GM10248 (cell line): Measurements from ENCODE around the gene MS4A6E.

Source experiments
- CTCF ChIA-PET: fragments of 300-600 bp; sonication (Branson Sonifier 250); formaldehyde crosslinking; extraction: SDS; loops from one replicate; lab custom pipeline; 2021; ENCODE audit warnings: antibody characterized with exemption; lab: Yijun Ruan, JAX
- POLR2A ChIA-PET: fragments of 350-650 bp; sonication (Branson Sonifier 250); formaldehyde crosslinking; extraction: SDS; loops from one replicate; lab custom pipeline; 2020; ENCODE audit warnings: antibody characterized with exemption; lab: Yijun Ruan, JAX
- DNase-seq: peaks from one replicate; pipeline ENCODE4 v3.0.0; 2012; ENCODE audit errors: extremely low spot score
- TF ChIP-seq, protein P1 (sequence below): IDR thresholded peaks from 2 replicates; pipeline ENCODE4 v1.5.1; 2012; ENCODE audit warnings: mild to moderate bottlenecking, low read depth; ENCODE audit errors: extremely low read depth, missing control alignments, control extremely low read depth

MS4A6E gene

GRCh38 chr11:60332846-60333245 lies 5.8 kb downstream of the MS4A6E start:
- ChIA-PET CTCF (interaction anchor here (1.1 to 5.6 kb wide), 20 partner anchors 11 to 300 kb away, joined by 3 to 48 read pairs (median 6); no protein-coding TSS in a partner anchor), POLR2A (no interaction called here)
- DNase-seq = no peak
- TF ChIP-seq, protein P1, sequence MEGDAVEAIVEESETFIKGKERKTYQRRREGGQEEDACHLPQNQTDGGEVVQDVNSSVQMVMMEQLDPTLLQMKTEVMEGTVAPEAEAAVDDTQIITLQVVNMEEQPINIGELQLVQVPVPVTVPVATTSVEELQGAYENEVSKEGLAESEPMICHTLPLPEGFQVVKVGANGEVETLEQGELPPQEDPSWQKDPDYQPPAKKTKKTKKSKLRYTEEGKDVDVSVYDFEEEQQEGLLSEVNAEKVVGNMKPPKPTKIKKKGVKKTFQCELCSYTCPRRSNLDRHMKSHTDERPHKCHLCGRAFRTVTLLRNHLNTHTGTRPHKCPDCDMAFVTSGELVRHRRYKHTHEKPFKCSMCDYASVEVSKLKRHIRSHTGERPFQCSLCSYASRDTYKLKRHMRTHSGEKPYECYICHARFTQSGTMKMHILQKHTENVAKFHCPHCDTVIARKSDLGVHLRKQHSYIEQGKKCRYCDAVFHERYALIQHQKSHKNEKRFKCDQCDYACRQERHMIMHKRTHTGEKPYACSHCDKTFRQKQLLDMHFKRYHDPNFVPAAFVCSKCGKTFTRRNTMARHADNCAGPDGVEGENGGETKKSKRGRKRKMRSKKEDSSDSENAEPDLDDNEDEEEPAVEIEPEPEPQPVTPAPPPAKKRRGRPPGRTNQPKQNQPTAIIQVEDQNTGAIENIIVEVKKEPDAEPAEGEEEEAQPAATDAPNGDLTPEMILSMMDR = no peak

DNA sequence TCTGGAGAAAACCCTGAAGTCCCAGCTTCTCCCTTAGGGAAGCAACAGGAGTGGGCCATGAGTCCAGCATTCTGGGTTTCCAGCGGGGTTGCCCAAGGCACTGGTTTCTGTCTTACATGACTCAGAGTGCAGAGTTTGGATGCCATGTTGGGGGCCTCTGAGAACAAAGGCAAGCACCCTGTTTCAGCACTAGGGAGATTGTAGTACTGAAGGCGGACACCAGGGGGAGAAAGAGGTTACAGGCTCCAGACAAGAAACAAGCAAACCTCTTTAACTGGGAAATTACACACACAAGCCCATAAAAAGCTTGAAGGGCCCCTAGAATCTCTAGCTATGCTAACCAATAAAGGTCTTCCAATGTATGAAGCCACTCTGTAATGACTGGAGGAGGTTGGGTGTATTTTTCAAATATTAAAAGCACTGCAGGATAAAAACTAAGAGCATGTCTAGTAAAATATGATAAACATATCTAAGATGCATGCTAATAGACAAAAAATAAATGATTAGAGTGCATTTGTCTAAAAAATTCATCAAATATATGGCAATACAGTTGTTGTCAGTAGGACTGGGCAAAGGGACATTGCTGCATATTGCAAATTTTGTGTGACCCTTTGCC lies 7.1 kb downstream of the MS4A6E start:
- ChIA-PET POLR2A (no interaction called here), CTCF (interaction anchor here (0.6 to 5.6 kb wide), 39 partner anchors 8 to 429 kb away, joined by 3 to 48 read pairs (median 4); no protein-coding TSS in a partner anchor)
- TF ChIP-seq, protein P1 = peak; percentile 64
- peak; percentile 63 for DNase-seq

DNA sequence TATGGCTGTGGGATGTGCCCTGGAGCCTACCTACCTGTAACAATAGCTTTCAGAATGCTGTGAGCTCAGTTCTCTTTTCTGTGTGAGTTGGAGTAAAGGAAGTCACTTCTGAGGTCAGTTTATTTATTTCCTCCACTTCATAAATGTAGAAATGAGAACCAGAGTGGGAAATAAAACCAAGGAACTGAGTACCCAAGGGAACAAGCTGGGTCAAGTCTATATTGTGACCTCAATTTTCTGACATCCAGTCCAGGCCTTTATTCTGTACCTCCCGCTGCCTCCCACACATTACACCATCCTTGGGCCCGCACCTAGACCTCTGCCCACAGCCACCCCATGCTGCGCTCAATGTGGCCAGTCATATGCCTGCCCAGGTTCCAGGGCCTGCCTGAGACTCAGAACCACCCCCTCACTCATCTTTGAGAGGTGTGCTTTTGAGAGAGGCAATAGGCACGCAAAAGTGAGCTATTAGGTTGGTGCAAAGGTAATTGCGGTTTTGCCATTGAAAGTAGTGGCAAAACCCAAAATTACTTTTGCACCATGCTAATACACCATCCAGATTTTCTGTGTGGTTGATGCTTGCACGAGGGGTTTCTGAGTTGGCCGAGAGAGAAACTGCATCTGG lies 9.8 kb downstream of the MS4A6E start:
- TF ChIP-seq, protein P1 = no peak
- no peak for DNase-seq
- ChIA-PET CTCF (interaction anchor here (1.0 to 5.6 kb wide), 6 partner anchors 7 to 168 kb away, joined by 3 to 35 read pairs (median 7); no protein-coding TSS in a partner anchor), POLR2A (no interaction called here)

GRCh38 chr11:60338053-60338452 lies 11.0 kb downstream of the MS4A6E start:
- ChIA-PET CTCF (no interaction called here), POLR2A (no interaction called here)
- DNase-seq = no peak
- TF ChIP-seq, protein P1 = no peak

DNA sequence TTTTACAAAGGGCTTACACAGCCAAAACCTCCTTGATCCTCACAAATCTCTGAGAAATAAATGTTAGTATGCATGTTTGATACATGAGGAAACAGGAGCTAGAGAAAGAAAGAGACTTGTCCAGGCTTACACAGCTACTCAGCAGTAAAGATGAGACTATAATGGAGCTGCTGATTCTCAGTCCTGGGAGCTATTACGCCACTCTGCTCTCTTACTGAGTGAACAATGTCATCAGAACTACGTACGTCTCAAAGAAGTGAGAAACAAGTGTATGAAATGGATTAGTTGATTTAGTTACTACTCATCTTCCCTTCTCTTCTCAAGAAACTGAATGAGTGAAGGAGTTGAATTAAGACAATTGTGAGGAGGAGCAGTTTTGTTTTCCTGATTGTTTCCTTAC lies 12.3 kb downstream of the MS4A6E start:
- TF ChIP-seq, protein P1 = no peak

DNA sequence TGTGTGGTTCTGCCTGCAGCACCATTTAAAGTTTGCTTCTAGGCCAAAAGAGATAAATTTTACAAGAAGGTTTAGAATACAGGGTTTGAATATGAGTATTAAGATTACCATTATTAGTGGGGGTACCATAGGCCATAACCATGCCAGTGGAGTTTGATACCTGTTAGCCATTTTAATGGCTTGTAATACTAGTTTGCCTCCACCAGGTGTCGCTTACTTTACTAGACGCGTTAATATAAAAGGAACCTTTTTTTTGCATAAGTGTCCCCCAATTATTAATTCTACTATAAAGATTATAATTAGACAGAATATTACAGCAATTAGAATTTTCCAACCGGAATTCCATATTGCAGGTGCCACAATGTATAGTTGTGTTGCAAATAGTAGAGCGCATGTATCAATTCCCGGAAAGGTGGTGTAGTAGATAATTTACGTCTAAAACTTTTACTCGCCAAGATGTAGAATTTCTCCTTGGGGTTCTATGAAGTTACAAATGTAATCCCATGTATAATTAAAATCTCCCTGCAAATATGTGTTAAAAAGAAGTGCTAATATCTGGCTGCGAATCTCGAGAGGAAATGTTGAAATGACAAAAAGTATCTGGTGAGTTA lies 16.1 kb downstream of the MS4A6E start:
- CTCF ChIA-PET = interaction anchor here (0.7 to 7.1 kb wide), 23 partner anchors 10 to 435 kb away, joined by 3 to 73 read pairs (median 4); no protein-coding TSS in a partner anchor
- POLR2A ChIA-PET = no interaction called here
- DNase-seq = no peak
- TF ChIP-seq, protein P1 = peak; percentile 56

More for the DNA sequence above, 12.3 kb downstream of the MS4A6E start:
- CTCF ChIA-PET = interaction anchor here (1.1 to 1.4 kb wide), 3 partner anchors 20 to 75 kb away, joined by 3 to 5 read pairs (median 3); no protein-coding TSS in a partner anchor
- no peak for DNase-seq
- POLR2A ChIA-PET = no interaction called here
